GM18526 (cell line): Measurements from ENCODE around the gene ELL.

Source experiments
- POLR2A ChIP-seq: IDR thresholded peaks from 3 replicates; pipeline ENCODE4 v1.6.1; 2011; ENCODE audit not compliant: insufficient read length; ENCODE audit errors: extremely low read depth

The ELL gene

GRCh38 chr19:18434411-18435175, 87.3 kb downstream of the ELL start:
- no peak for TF ChIP-seq POLR2A

GRCh38 chr19:18433735-18434398, 88.0 kb downstream of the ELL start:
- no peak for TF ChIP-seq POLR2A

- peak; percentile 29 for TF ChIP-seq POLR2A
Observed at GRCh38 chr19:18433015-18433691, 88.7 kb downstream of the ELL start.

- TF ChIP-seq POLR2A = no peak
Observed at GRCh38 chr19:18432275-18433014, 89.4 kb downstream of the ELL start.

- no peak for TF ChIP-seq POLR2A
Observed at GRCh38 chr19:18431351-18432197, 90.3 kb downstream of the ELL start.

- TF ChIP-seq POLR2A = no peak
Observed at GRCh38 chr19:18430417-18431144, 91.3 kb downstream of the ELL start.

GRCh38 chr19:18429717-18430416, 92.0 kb downstream of the ELL start:
- no peak for TF ChIP-seq POLR2A

- TF ChIP-seq POLR2A = no peak
Observed at GRCh38 chr19:18428787-18429674, 92.8 kb downstream of the ELL start.

- no peak for TF ChIP-seq POLR2A
Observed at GRCh38 chr19:18428173-18428786, 93.6 kb downstream of the ELL start.

GRCh38 chr19:18427743-18428113, 94.1 kb downstream of the ELL start:
- TF ChIP-seq POLR2A = no peak

- no peak for TF ChIP-seq POLR2A
Observed at GRCh38 chr19:18427080-18427742, 94.7 kb downstream of the ELL start.

- TF ChIP-seq POLR2A = no peak
Observed at GRCh38 chr19:18426416-18426767, 95.5 kb downstream of the ELL start.
